Fibroblast of skin of right quadriceps (primary cell): ENCODE data around the gene ARL2.
"Not testable (repeated sequence)": the region's sequence is repeated elsewhere in the genome, so short reads cannot be mapped to it uniquely, and the experiment has no call there.

Experiments
- DNase-seq: peaks from one replicate; pipeline ENCODE4 v3.0.0-alpha.2; 2013

ARL2 gene

GRCh38 chr11:65013888-65014725 lies at the start of gene ARL2:
ARL2 (plus strand) TSS chr11:65014160; CDS start chr11:65014208, 48 bp downstream.
- peak; percentile 92 for DNase-seq

GRCh38 chr11:64967375-64967774 lies 46.6 kb upstream of the ARL2 start:
- DNase-seq: no peak

- peak; percentile 80 for DNase-seq
Measured at GRCh38 chr11:64969209-64969608, 44.8 kb upstream of the ARL2 start.

- no peak for DNase-seq
Measured at GRCh38 chr11:64970731-64971151, 43.2 kb upstream of the ARL2 start.

- peak; percentile 79 for DNase-seq
Measured at GRCh38 chr11:64971421-64972233, 42.3 kb upstream of the ARL2 start, which contains the start of gene MAJIN. MAJIN (minus strand) TSS chr11:64972108; CDS start chr11:64959405, 12,703 bp downstream.

- no peak for DNase-seq
Measured at GRCh38 chr11:64974124-64974523, 39.8 kb upstream of the ARL2 start.

- no peak for DNase-seq
Measured at GRCh38 chr11:64976651-64977050, 37.3 kb upstream of the ARL2 start.

GRCh38 chr11:64983339-64983738 lies 30.6 kb upstream of the ARL2 start:
- not testable (repeated sequence) for DNase-seq

GRCh38 chr11:64987998-64988854 lies 25.7 kb upstream of the ARL2 start:
- DNase-seq: no peak

- no peak for DNase-seq
Measured at GRCh38 chr11:64989416-64989815, 24.5 kb upstream of the ARL2 start.

GRCh38 chr11:64990222-64990923 lies 23.6 kb upstream of the ARL2 start:
- DNase-seq: no peak

GRCh38 chr11:64994318-64994717 lies 19.6 kb upstream of the ARL2 start:
- no peak for DNase-seq

GRCh38 chr11:64996327-64996709 lies 17.6 kb upstream of the ARL2 start:
- no peak for DNase-seq

GRCh38 chr11:64996710-64997380 lies 17.1 kb upstream of the ARL2 start, which contains the start of gene BATF2:
BATF2 (minus strand) TSS chr11:64996971; CDS start chr11:64996914, 57 bp downstream.
- peak; percentile 54 for DNase-seq

- DNase-seq: no peak
Measured at GRCh38 chr11:64998141-64998540, 15.8 kb upstream of the ARL2 start.

- no peak for DNase-seq
Measured at GRCh38 chr11:64998690-64999431, 15.1 kb upstream of the ARL2 start.

GRCh38 chr11:64999478-64999877 lies 14.5 kb upstream of the ARL2 start:
- no peak for DNase-seq

- DNase-seq: no peak
Measured at GRCh38 chr11:65002706-65003105, 11.3 kb upstream of the ARL2 start.

GRCh38 chr11:65003282-65003681 lies 10.7 kb upstream of the ARL2 start:
- peak; percentile 33 for DNase-seq

- not testable (repeated sequence) for DNase-seq
Measured at GRCh38 chr11:65003968-65004367, 10.0 kb upstream of the ARL2 start.

- DNase-seq: no peak
Measured at GRCh38 chr11:65008016-65008415, 5.9 kb upstream of the ARL2 start.
